Adipocyte (in vitro differentiated cells): ENCODE results near the gene CEP350.
"Not testable (repeated sequence)": the region's sequence is repeated elsewhere in the genome, so short reads cannot be mapped to it uniquely, and the experiment has no call there.

Experiments
- DNase-seq: peaks from one replicate; pipeline ENCODE4 v3.0.0-alpha.2; 2015; ENCODE audit warnings: low read depth
- H3K27me3 ChIP-seq: replicated peaks from 2 replicates; pipeline ENCODE4 v1.7.0; 2013; ENCODE audit warnings: mild to moderate bottlenecking, low read length, moderate library complexity; ENCODE audit not compliant: control insufficient read depth, insufficient read depth
- H3K36me3 ChIP-seq: 2 replicates; pipeline ENCODE4 v1.7.0; 2013; ENCODE audit warnings: low read length, mild to moderate bottlenecking, moderate library complexity; ENCODE audit not compliant: control insufficient read depth, insufficient read depth, severe bottlenecking
- H3K4me1 ChIP-seq: 2 replicates; pipeline ENCODE4 v1.7.0; 2013; ENCODE audit warnings: mild to moderate bottlenecking, low read length, moderate library complexity; ENCODE audit not compliant: control insufficient read depth, insufficient read depth
- H3K4me3 ChIP-seq: 2 replicates; pipeline ENCODE4 v1.7.0; 2013; ENCODE audit warnings: mild to moderate bottlenecking, low read length, moderate library complexity
- H3K9ac ChIP-seq: 2 replicates; pipeline ENCODE4 v1.7.0; 2013; ENCODE audit warnings: mild to moderate bottlenecking, low read length, moderate library complexity
- H3K9me3 ChIP-seq: 2 replicates; pipeline ENCODE4 v1.7.0; 2013; ENCODE audit warnings: mild to moderate bottlenecking, low read length, moderate library complexity; ENCODE audit not compliant: control insufficient read depth

Gene CEP350

DNA sequence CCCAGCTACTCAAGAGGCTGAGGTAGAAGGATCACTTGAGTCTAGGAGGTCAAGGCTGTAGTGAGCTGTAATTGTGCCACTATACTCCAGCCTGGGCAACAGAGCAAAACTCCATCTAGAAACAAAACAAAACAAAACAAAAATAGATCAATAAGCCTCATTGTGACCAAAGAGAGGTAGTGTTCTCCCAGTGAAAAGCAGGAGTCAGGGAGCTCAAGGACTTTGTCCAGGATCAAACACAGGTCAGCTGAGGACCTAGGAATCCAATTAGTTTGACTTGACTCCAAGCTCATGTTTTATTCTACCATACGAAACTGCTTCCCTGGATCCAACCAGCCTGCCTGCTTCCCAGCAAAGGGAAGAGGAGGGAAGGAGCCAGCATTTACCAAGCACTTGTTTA is 178.6 kb downstream of the CEP350 start:
- Histone ChIP-seq H3K4me1 (peaks cover 4% of the 10 kb centered on the region), H3K4me3 (no peak overlapping the region), H3K27me3 (no peaks in the 10 kb centered on the region), H3K9me3 (no peaks in the 10 kb centered on the region), H3K36me3 (no peaks in the 10 kb centered on the region), H3K9ac (no peak overlapping the region)
- no peak for DNase-seq

DNA sequence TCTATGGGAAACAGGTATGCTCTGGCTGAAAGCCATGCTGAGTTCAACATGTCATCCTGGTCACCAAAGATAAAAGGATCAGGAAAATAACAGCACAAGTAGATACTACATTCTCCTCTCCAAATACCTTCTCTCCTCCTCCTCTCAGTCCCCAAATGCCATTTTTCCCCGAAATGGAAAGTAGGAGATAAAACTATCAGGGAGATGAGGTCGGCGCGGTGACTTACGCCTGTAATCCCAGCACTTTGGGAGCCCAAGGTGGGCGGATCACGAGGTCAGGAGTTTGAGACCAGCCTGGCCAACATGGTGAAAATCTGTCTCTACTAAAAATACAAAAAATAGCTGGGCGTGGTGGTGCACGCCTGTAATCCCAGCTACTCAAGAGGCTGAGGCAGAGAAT is 179.1 kb downstream of the CEP350 start:
- not testable (repeated sequence) for H3K9ac ChIP-seq, H3K4me1 ChIP-seq, H3K36me3 ChIP-seq, H3K9me3 ChIP-seq, DNase-seq, H3K27me3 ChIP-seq, H3K4me3 ChIP-seq

- no peak overlapping the region for H3K4me3 ChIP-seq
- H3K9me3 ChIP-seq: no peaks in the 10 kb centered on the region
- H3K27me3 ChIP-seq: no peaks in the 10 kb centered on the region
- H3K4me1 ChIP-seq: peaks cover 4% of the 10 kb centered on the region
- no peaks in the 10 kb centered on the region for H3K36me3 ChIP-seq
- H3K9ac ChIP-seq: no peak overlapping the region
- DNase-seq: no peak
These were observed 180.9 kb downstream of the CEP350 start for GRCh38 chr1:180135535-180135934.

- Histone ChIP-seq H3K9me3 (no peaks in the 10 kb centered on the region), H3K36me3 (no peaks in the 10 kb centered on the region), H3K4me3 (no peak overlapping the region), H3K4me1 (peaks cover 4% of the 10 kb centered on the region), H3K9ac (no peak overlapping the region), H3K27me3 (no peaks in the 10 kb centered on the region)
- DNase-seq: no peak
These were observed 181.8 kb downstream of the CEP350 start for GRCh38 chr1:180136331-180136967.

DNA sequence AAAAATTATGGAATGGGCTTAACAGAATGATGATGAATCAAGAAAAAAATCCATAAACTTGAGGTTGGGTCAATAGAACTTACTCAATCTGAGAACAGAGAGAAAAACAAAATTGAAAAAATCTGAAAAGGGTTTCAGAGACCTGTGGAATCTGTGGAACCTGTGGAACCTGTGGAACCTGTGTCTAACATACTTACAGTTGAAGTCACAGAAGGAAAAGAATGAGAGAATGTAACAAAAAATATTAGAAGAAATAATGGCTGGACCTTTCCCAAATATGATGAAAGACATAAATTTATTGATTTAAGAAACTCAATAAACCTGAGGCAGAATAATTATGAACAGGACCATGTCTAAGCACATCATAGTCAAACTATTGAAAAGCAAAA is 182.4 kb downstream of the CEP350 start:
- Histone ChIP-seq H3K9ac (no peak overlapping the region), H3K36me3 (no peaks in the 10 kb centered on the region), H3K27me3 (no peaks in the 10 kb centered on the region), H3K4me3 (no peak overlapping the region), H3K4me1 (no peaks in the 10 kb centered on the region), H3K9me3 (no peaks in the 10 kb centered on the region)
- no peak for DNase-seq

DNA sequence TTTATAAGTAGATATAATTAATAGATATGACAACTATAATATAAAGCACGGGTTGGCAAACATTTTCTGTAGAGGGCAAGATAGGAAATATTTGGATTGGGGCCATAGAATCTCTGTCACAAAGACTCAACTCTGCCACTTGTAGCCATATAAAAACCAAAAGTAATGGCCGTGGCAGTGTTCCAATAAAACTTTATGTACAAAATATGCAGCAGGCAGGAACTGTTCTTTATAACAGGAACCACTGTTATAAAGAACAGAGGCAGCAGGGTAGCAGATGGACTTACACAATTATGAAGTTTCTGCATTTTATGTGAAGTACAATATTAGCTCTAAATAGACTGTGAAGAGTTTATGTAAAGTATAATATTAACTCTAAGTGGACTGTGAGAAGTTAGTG is 183.2 kb downstream of the CEP350 start:
- no peak for DNase-seq
- Histone ChIP-seq H3K36me3 (no peaks in the 10 kb centered on the region), H3K27me3 (no peaks in the 10 kb centered on the region), H3K9me3 (no peaks in the 10 kb centered on the region), H3K4me3 (no peak overlapping the region), H3K9ac (no peak overlapping the region), H3K4me1 (no peaks in the 10 kb centered on the region)

- Histone ChIP-seq H3K9ac (no peak overlapping the region), H3K4me1 (no peaks in the 10 kb centered on the region), H3K27me3 (peaks cover 8% of the 10 kb centered on the region), H3K4me3 (no peak overlapping the region), H3K36me3 (no peaks in the 10 kb centered on the region), H3K9me3 (no peaks in the 10 kb centered on the region)
- DNase-seq: no peak
These were observed 186.8 kb downstream of the CEP350 start for GRCh38 chr1:180141381-180141934.

GRCh38 chr1:180143359-180143758 is 188.7 kb downstream of the CEP350 start:
- H3K4me1 ChIP-seq: no peaks in the 10 kb centered on the region
- H3K27me3 ChIP-seq: peaks cover 8% of the 10 kb centered on the region
- no peak overlapping the region for H3K9ac ChIP-seq
- no peaks in the 10 kb centered on the region for H3K36me3 ChIP-seq
- no peak for DNase-seq
- H3K9me3 ChIP-seq: no peaks in the 10 kb centered on the region
- no peak overlapping the region for H3K4me3 ChIP-seq

DNA sequence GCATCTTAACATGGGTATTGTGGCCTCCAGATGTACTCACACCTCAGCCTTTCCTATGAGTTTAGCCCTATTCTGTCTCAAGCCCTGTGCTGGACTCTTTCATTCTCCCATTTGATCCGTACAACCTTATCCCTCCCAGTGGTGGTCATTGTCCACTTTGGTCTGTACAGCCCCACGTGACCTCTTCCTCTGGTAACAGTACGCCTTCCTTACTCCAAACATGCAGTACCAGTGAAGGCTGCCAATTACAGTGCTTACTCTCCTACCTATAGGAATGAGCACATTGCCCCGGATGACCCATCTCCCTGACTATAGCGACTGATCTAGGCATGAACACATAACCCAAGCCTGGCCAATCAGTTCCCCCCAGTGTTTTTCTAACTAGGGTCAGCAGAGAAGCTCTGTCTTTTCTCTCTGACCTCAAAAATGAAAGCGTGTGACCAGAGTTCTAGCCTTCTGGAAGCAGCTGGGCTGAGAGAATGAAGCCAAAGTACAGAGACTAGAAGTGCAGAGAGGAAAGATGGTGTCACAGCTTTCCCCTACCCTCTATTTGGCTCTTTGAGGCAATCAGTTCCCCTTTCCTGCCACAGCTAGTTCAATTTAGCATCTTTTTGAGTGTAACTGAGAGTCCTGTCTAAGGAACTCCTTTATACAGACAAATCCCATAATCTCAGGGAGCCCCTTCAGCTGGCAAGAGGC is 190.2 kb downstream of the CEP350 start:
- Histone ChIP-seq H3K4me3 (no peak overlapping the region), H3K9ac (no peak overlapping the region), H3K36me3 (no peaks in the 10 kb centered on the region), H3K27me3 (peaks cover 8% of the 10 kb centered on the region), H3K4me1 (no peaks in the 10 kb centered on the region), H3K9me3 (no peaks in the 10 kb centered on the region)
- no peak for DNase-seq

DNA sequence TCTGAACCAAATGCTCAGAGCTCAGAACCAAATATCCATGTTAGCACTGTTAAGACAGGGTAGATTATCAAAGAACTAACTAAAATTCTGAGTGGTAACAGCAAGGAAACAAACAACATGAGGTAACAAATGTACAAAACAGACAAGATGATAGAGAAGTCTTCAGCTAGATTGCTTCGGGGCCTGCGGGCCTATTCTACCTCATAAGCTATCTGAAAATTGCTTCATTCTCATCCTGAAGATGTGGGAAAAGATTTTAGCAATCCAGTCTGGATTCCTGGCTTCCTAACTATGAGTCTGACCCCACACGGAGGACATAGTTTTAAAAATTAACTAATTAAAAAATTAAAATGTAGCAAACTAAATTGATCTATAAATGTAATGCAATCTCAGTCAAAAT is 190.8 kb downstream of the CEP350 start:
- H3K4me1 ChIP-seq: no peaks in the 10 kb centered on the region
- H3K27me3 ChIP-seq: peaks cover 8% of the 10 kb centered on the region
- DNase-seq: no peak
- no peaks in the 10 kb centered on the region for H3K36me3 ChIP-seq
- no peak overlapping the region for H3K4me3 ChIP-seq
- no peak overlapping the region for H3K9ac ChIP-seq
- no peaks in the 10 kb centered on the region for H3K9me3 ChIP-seq

DNA sequence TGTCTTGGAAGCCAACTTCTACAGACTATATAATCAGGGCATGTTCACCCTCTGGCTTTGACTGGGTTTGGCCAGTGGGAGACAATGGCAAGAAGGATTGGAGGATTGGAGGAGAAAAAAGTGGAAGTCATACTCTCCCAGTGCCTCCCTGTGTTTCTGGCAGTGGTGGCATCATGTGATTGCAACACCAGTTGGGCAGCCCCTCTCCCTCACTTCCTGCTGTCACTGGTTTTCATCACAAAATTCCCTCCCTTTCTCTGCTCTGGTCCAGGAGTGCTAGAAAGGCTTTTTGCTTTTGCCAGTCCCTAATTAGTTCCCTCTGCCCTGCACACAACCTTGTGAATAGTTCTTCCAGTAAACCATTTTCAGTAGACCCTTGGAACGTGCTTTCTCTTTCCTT is 196.4 kb downstream of the CEP350 start:
- Histone ChIP-seq H3K9me3 (no peaks in the 10 kb centered on the region), H3K27me3 (no peaks in the 10 kb centered on the region), H3K4me3 (no peak overlapping the region), H3K9ac (no peak overlapping the region), H3K4me1 (peaks cover 26% of the 10 kb centered on the region), H3K36me3 (no peaks in the 10 kb centered on the region)
- DNase-seq: peak; percentile 48
